ENCODE results near the gene NPDC1. TPM values are rescaled to one million over a fixed set of nuclear protein-coding genes. Genes with fewer than 3 reads are reported as not detected.
A peak's percentile ranks its signal among the peaks of the same experiment; 100 is the strongest.

NPDC1 gene
- total RNA-seq, 1 experiment from 2014 or later, result 25.4 TPM

GRCh38 chr9:137074657-137075274 lies 28.8 kb upstream of the NPDC1 start:
- Histone ChIP-seq H3K4me2 (ENCODE audit: low read length) (no peak overlapping the region), H3F3A (ENCODE audit: low read length, unreplicated experiment) (no peaks in the 10 kb centered on the region), H3K4me3 (ENCODE audit: low read length) (no peak overlapping the region), H3K4me1 (ENCODE audit: insufficient read depth, low read length) (peaks cover 5% of the 10 kb centered on the region; the same call in 1 of the 2 replicates), H3K27ac (ENCODE audit: low read length) (no peak overlapping the region), H3K27me3 (ENCODE audit: low read length) (no peaks in the 10 kb centered on the region), H3K36me3 (ENCODE audit: low read depth, low read length) (no peaks in the 10 kb centered on the region), H3K9me3 (ENCODE audit: low read length) (no peaks in the 10 kb centered on the region), H3K9me2 (replicated peaks; ENCODE audit: low read length) (no peaks in the 10 kb centered on the region), H2AFZ (ENCODE audit: low read length) (no peak overlapping the region), H3K79me2 (ENCODE audit: low read length) (peaks cover 8% of the 10 kb centered on the region), H4K20me1 (ENCODE audit: low read length) (no peaks in the 10 kb centered on the region), H3K9ac (ENCODE audit: low read length) (no peak overlapping the region)
- BruUV-seq (replicated peaks), result no TSS peak
- no peak for TF ChIP-seq EZH2 (IDR thresholded peaks at IDR 0.05; ENCODE audit: low read length, unreplicated experiment)
- no peak for TF ChIP-seq CTCF (conservative IDR thresholded peaks at IDR 0.05; ENCODE audit: low read depth, low read length)
- TF ChIP-seq EZH2phosphoT487 (IDR thresholded peaks at IDR 0.05; ENCODE audit: borderline replicate concordance, low read length), result no peak
- intact Hi-C loops (cut with micrococcal nuclease), result no loop called here
- no peak for ATAC-seq
- ChIA-PET CTCF (interaction anchor here (0.5 kb wide), 1 partner anchor 271 kb away, joined by 3 read pairs; no protein-coding TSS in a partner anchor), POLR2A (ENCODE audit: unreplicated experiment) (no interaction called here)
- DNase-seq, result no peak

GRCh38 chr9:137073992-137074399 lies 28.0 kb upstream of the NPDC1 start:
- intact Hi-C loops (cut with micrococcal nuclease), result no loop called here
- Histone ChIP-seq H3K4me1 (ENCODE audit: insufficient read depth, low read length) (peaks cover 8% of the 10 kb centered on the region; the same call in 1 of the 2 replicates), H3K79me2 (ENCODE audit: low read length) (peaks cover 16% of the 10 kb centered on the region), H3K9me3 (ENCODE audit: low read length) (no peaks in the 10 kb centered on the region), H4K20me1 (ENCODE audit: low read length) (peaks cover 6% of the 10 kb centered on the region; the same call in 1 of the 2 replicates), H3K27me3 (ENCODE audit: low read length) (no peaks in the 10 kb centered on the region), H3K9ac (ENCODE audit: low read length) (no peak overlapping the region), H3F3A (ENCODE audit: low read length, unreplicated experiment) (no peaks in the 10 kb centered on the region), H3K36me3 (ENCODE audit: low read depth, low read length) (no peaks in the 10 kb centered on the region), H3K4me3 (ENCODE audit: low read length) (no peak overlapping the region), H3K4me2 (ENCODE audit: low read length) (no peak overlapping the region), H2AFZ (ENCODE audit: low read length) (no peak overlapping the region), H3K9me2 (replicated peaks; ENCODE audit: low read length) (no peaks in the 10 kb centered on the region), H3K27ac (ENCODE audit: low read length) (no peak overlapping the region)
- CTCF ChIA-PET, result no interaction called here
- ATAC-seq, result no peak
- TF ChIP-seq EZH2 (IDR thresholded peaks at IDR 0.05; ENCODE audit: low read length, unreplicated experiment) (no peak), CTCF (conservative IDR thresholded peaks at IDR 0.05; ENCODE audit: low read depth, low read length) (no peak), EZH2phosphoT487 (IDR thresholded peaks at IDR 0.05; ENCODE audit: borderline replicate concordance, low read length) (no peak)
- no TSS peak for BruUV-seq (replicated peaks)
- POLR2A ChIA-PET (ENCODE audit: unreplicated experiment), result no interaction called here
- DNase-seq, result no peak

- ChIA-PET POLR2A (ENCODE audit: unreplicated experiment) (no interaction called here), CTCF (interaction anchor here (0.6 to 0.7 kb wide), 2 partner anchors 12 to 165 kb away, joined by 3 to 8 read pairs; no protein-coding TSS in a partner anchor)
- Histone ChIP-seq H3K27me3 (ENCODE audit: low read length) (no peaks in the 10 kb centered on the region), H4K20me1 (ENCODE audit: low read length) (peaks cover 13% of the 10 kb centered on the region; the same call in 1 of the 2 replicates), H3K9ac (ENCODE audit: low read length) (no peak overlapping the region; the same call in 1 of the 2 replicates), H2AFZ (ENCODE audit: low read length) (0 out of 2 replicates have a peak overlapping the region, but pooled peaks have one; percentile 69), H3K4me3 (ENCODE audit: low read length) (peak overlapping the region; percentile 84; the same call in 1 of the 2 replicates), H3K9me3 (ENCODE audit: low read length) (no peaks in the 10 kb centered on the region), H3K4me2 (ENCODE audit: low read length) (peak overlapping the region; percentile 80), H3K4me1 (ENCODE audit: insufficient read depth, low read length) (peaks cover 20% of the 10 kb centered on the region), H3K36me3 (ENCODE audit: low read depth, low read length) (no peaks in the 10 kb centered on the region), H3F3A (ENCODE audit: low read length, unreplicated experiment) (peaks cover 2% of the 10 kb centered on the region), H3K79me2 (ENCODE audit: low read length) (peaks cover 30% of the 10 kb centered on the region), H3K9me2 (replicated peaks; ENCODE audit: low read length) (no peaks in the 10 kb centered on the region), H3K27ac (ENCODE audit: low read length) (no peak overlapping the region)
- ATAC-seq (no peak), DNase-seq (no peak)
- TF ChIP-seq EZH2phosphoT487 (IDR thresholded peaks at IDR 0.05; ENCODE audit: borderline replicate concordance, low read length) (no peak), EZH2 (IDR thresholded peaks at IDR 0.05; ENCODE audit: low read length, unreplicated experiment) (no peak), CTCF (conservative IDR thresholded peaks at IDR 0.05; ENCODE audit: low read depth, low read length) (no peak)
- BruUV-seq (replicated peaks), result no TSS peak
- intact Hi-C loops (cut with micrococcal nuclease), result no loop called here
Observed at GRCh38 chr9:137071282-137071681, 25.3 kb upstream of the NPDC1 start.
